NCI-H2029 treated with DMSO at 0.1 percent for 48 hours (cell line): Measurements from ENCODE around the gene NPIPB8.
"Not testable (repeated sequence)": the region's sequence is repeated elsewhere in the genome, so short reads cannot be mapped to it uniquely, and the experiment has no call there.

ENCODE experiments used
- DNase-seq: peaks from one replicate; lab custom pipeline; 2025; lab: John Stamatoyannopoulos, UW

The NPIPB8 gene

GRCh38 chr16:28637765-28638164, at the start of gene NPIPB8:
Gene NPIPB8, plus strand, starts transcription at chr16:28638065. Its CDS starts 296 bp downstream, at chr16:28638361.
- not testable (repeated sequence) for DNase-seq

GRCh38 chr16:28589069-28589468, 48.8 kb upstream of the NPIPB8 start:
- DNase-seq = no peak

GRCh38 chr16:28589930-28590329, 47.9 kb upstream of the NPIPB8 start:
- no peak for DNase-seq

GRCh38 chr16:28590384-28591340, 47.2 kb upstream of the NPIPB8 start:
- DNase-seq = no peak

GRCh38 chr16:28591355-28591754, 46.5 kb upstream of the NPIPB8 start:
- DNase-seq = no peak

GRCh38 chr16:28592511-28592910, 45.4 kb upstream of the NPIPB8 start:
- DNase-seq = no peak

- DNase-seq = no peak
These were observed 44.8 kb upstream of the NPIPB8 start for GRCh38 chr16:28592979-28593553.

GRCh38 chr16:28595451-28595850, 42.4 kb upstream of the NPIPB8 start:
- DNase-seq = not testable (repeated sequence)

- no peak for DNase-seq
These were observed 41.7 kb upstream of the NPIPB8 start for GRCh38 chr16:28596115-28596630.

GRCh38 chr16:28596840-28597691, 40.8 kb upstream of the NPIPB8 start, which contains the start of gene SULT1A2:
Gene SULT1A2, minus strand, starts transcription at chr16:28597050. Its CDS starts 1,120 bp downstream, at chr16:28595930.
- no peak for DNase-seq

- DNase-seq = no peak
These were observed 40.1 kb upstream of the NPIPB8 start for GRCh38 chr16:28597692-28598261.

GRCh38 chr16:28599377-28600285, 38.2 kb upstream of the NPIPB8 start:
- not testable (repeated sequence) for DNase-seq

GRCh38 chr16:28600965-28601364, 36.9 kb upstream of the NPIPB8 start:
- DNase-seq = not testable (repeated sequence)

GRCh38 chr16:28601589-28601988, 36.3 kb upstream of the NPIPB8 start:
- not testable (repeated sequence) for DNase-seq

GRCh38 chr16:28602062-28602461, 35.8 kb upstream of the NPIPB8 start:
- not testable (repeated sequence) for DNase-seq

- DNase-seq = no peak
These were observed 35.3 kb upstream of the NPIPB8 start for GRCh38 chr16:28602529-28602928.

- no peak for DNase-seq
These were observed 34.3 kb upstream of the NPIPB8 start for GRCh38 chr16:28603381-28604185.

GRCh38 chr16:28604186-28604565, 33.7 kb upstream of the NPIPB8 start:
- DNase-seq = no peak

- no peak for DNase-seq
These were observed 31.4 kb upstream of the NPIPB8 start for GRCh38 chr16:28606291-28607115.
